Keratinocyte (primary cell): ENCODE data around the gene C20orf204. TPM values are rescaled to one million over a fixed set of nuclear protein-coding genes. Genes with fewer than 3 reads are reported as not detected.
A peak's percentile ranks its signal among the peaks of the same experiment; 100 is the strongest.

Source experiments
- DNase-seq: peaks from one replicate; pipeline ENCODE4 v3.0.0-alpha.2; 2011; ENCODE audit warnings: low read depth, missing footprints, low spot score
- FAIRE-seq: peaks from 2 replicates; lab custom pipeline; 2011; peaks lifted over from hg19 to GRCh38; lab: Jason Lieb, UNC
- H2AFZ ChIP-seq: 2 replicates; pipeline ENCODE4 v1.6.0; 2012; ENCODE audit warnings: low read length, control low read depth, inconsistent platforms; ENCODE audit not compliant: control insufficient read depth
- H3K27ac ChIP-seq: 2 replicates; pipeline ENCODE4 v1.5.1; 2011; ENCODE audit warnings: low read length; ENCODE audit not compliant: control insufficient read depth, insufficient read depth
- H3K27me3 ChIP-seq: 3 replicates; pipeline ENCODE4 v1.6.0; 2011; ENCODE audit warnings: low read length; ENCODE audit not compliant: control insufficient read depth, insufficient read depth; ENCODE audit errors: extremely low read depth
- H3K36me3 ChIP-seq, 2 experiments: 2 replicates in 1 of 2; 3 replicates in 1 of 2; pipeline ENCODE4 v1.5.1; 2011; ENCODE audit warnings: low read length in 2 of 2, mild to moderate bottlenecking in 1 of 2; ENCODE audit not compliant: control insufficient read depth in 2 of 2, insufficient read depth in 2 of 2; ENCODE audit errors: extremely low read depth in 1 of 2
- H3K4me1 ChIP-seq: 3 replicates; pipeline ENCODE4 v1.5.1; 2011; ENCODE audit warnings: low read length; ENCODE audit not compliant: control insufficient read depth, insufficient read depth; ENCODE audit errors: extremely low read depth
- H3K4me2 ChIP-seq: 3 replicates; pipeline ENCODE4 v1.6.0; 2011; ENCODE audit warnings: low read depth, low read length; ENCODE audit not compliant: control insufficient read depth, insufficient read depth; ENCODE audit errors: extremely low read depth
- H3K4me3 ChIP-seq, 3 experiments: fragments of 200-600 bp in 1 of 3; sonication (generic) in 1 of 3; 2 replicates in 2 of 3; 3 replicates in 1 of 3; pipeline ENCODE4 v1.5.1; 2011 to 2016; ENCODE audit warnings: low read length in 3 of 3, mild to moderate bottlenecking in 3 of 3, control low read depth in 2 of 3, inconsistent platforms in 1 of 3, low read depth in 1 of 3, mixed read lengths in 1 of 3, mixed run types in 1 of 3, moderate library complexity in 1 of 3; ENCODE audit not compliant: control insufficient read depth in 2 of 3, insufficient read depth in 2 of 3; ENCODE audit errors: extremely low read depth in 1 of 3
- H3K79me2 ChIP-seq: 2 replicates; pipeline ENCODE4 v1.6.0; 2012; ENCODE audit warnings: low read length; ENCODE audit not compliant: control insufficient read depth, insufficient read depth
- H3K9ac ChIP-seq: 3 replicates; pipeline ENCODE4 v1.6.0; 2011; ENCODE audit warnings: low read length; ENCODE audit not compliant: control insufficient read depth, insufficient read depth; ENCODE audit errors: extremely low read depth
- H3K9me1 ChIP-seq: 3 replicates; pipeline ENCODE4 v1.6.0; 2011; ENCODE audit warnings: low read length; ENCODE audit not compliant: control insufficient read depth, insufficient read depth; ENCODE audit errors: extremely low read depth
- H3K9me3 ChIP-seq: 2 replicates; pipeline ENCODE4 v1.5.1; 2012; ENCODE audit warnings: low read depth, low read length; ENCODE audit not compliant: control insufficient read depth
- H4K20me1 ChIP-seq: 3 replicates; pipeline ENCODE4 v1.6.0; 2011; ENCODE audit warnings: low read length; ENCODE audit not compliant: control insufficient read depth, insufficient read depth; ENCODE audit errors: extremely low read depth
- CTCF ChIP-seq, 3 experiments: IDR thresholded peaks in 1 of 3; conservative IDR thresholded peaks in 1 of 3; optimal IDR thresholded peaks in 1 of 3; 2 replicates in 2 of 3; 3 replicates in 1 of 3; pipeline versions ENCODE3 to v1.5.1; 2011; ENCODE audit warnings: low read length in 3 of 3, mild to moderate bottlenecking in 3 of 3, moderate library complexity in 2 of 3, control low read depth in 1 of 3, inconsistent platforms in 1 of 3; ENCODE audit not compliant: insufficient read depth in 2 of 3; ENCODE audit errors: extremely low read depth in 1 of 3
- EZH2 ChIP-seq: IDR thresholded peaks from one replicate; pipeline ENCODE4 v1.6.1; 2012; ENCODE audit warnings: inconsistent platforms, mild to moderate bottlenecking, low read length, moderate library complexity
- dilution Hi-C: fragments of 300-500 bp; cut with MboI; formaldehyde crosslinking; loops from one replicate; pipeline ENCODE4 v1.7.0; 2020; ENCODE audit warnings: low sequenced_read_pairs; ENCODE audit not compliant: extremely low pct_ligation_motif_present
- polyA plus RNA-seq, 5 experiments: library from polyadenylated mRNA; depleted of rRNA in 3 of 5; stranded (reverse) in 3 of 5; stranded (forward) in 1 of 5; unstranded in 1 of 5; fragments of >200 nt; gene quantifications; 1 replicate in 1 of 5; 2 replicates in 3 of 5; 3 replicates in 1 of 5; pipeline versions ENCODE4 v1.2.1 to v1.2.3, GENCODE V29; 2011 to 2012; ENCODE audit warnings: missing spikeins in 2 of 5, low read depth in 1 of 5, low replicate concordance in 1 of 5

The C20orf204 gene
- polyA plus RNA-seq, 1 donor (not counting 4 experiments of a cell fraction or from before 2014, with no cell fraction given): 0.08 TPM

GRCh38 chr20:64049060-64049877, 13.3 kb downstream of the C20orf204 start, which contains the start of gene SOX18:
Gene SOX18, minus strand, starts transcription at chr20:64049639. Its CDS starts 123 bp downstream, at chr20:64049516.
- FAIRE-seq (no peak), DNase-seq (no peak)
- Histone ChIP-seq H3K9ac (no peak within 1 kb of the TSS), H3K9me3 (no peaks in the 10 kb centered on the region), H3K79me2 (no peaks in the 10 kb centered on the region), H3K4me1 (peaks cover 27% of the 10 kb centered on the region), H3K9me1 (no peaks in the 10 kb centered on the region), H3K27ac (no peak within 1 kb of the TSS), H3K36me3 (no peaks in the 10 kb centered on the region), H2AFZ (no peak within 1 kb of the TSS), H4K20me1 (no peaks in the 10 kb centered on the region), H3K27me3 (peaks cover 44% of the 10 kb centered on the region), H3K4me3 (no peak within 1 kb of the TSS), H3K4me2 (no peak within 1 kb of the TSS)
- TF ChIP-seq CTCF (optimal IDR thresholded peaks at IDR 0.05 in 1 of 3, IDR thresholded peaks at IDR 0.05 in 1 of 3, conservative IDR thresholded peaks at IDR 0.05 in 1 of 3; ENCODE audit: extremely low read depth in 1 of 3, insufficient read depth in 2 of 3, low read length in 3 of 3) (peak in 1 of 3 experiments; percentile 29), EZH2 (no peak)
- dilution Hi-C loops: no loop called here

- Histone ChIP-seq H3K27ac (no peak overlapping the region), H3K4me2 (no peak overlapping the region), H3K27me3 (peaks cover 44% of the 10 kb centered on the region), H3K79me2 (no peaks in the 10 kb centered on the region), H3K9me3 (no peaks in the 10 kb centered on the region), H4K20me1 (peaks cover 2% of the 10 kb centered on the region), H3K36me3 (no peaks in the 10 kb centered on the region), H3K4me3 (no peak overlapping the region), H3K4me1 (peaks cover 27% of the 10 kb centered on the region), H3K9ac (no peak overlapping the region), H3K9me1 (no peaks in the 10 kb centered on the region), H2AFZ (no peak overlapping the region)
- dilution Hi-C loops: no loop called here
- no peak for DNase-seq
- FAIRE-seq: no peak
- TF ChIP-seq CTCF (optimal IDR thresholded peaks at IDR 0.05 in 1 of 3, IDR thresholded peaks at IDR 0.05 in 1 of 3, conservative IDR thresholded peaks at IDR 0.05 in 1 of 3; ENCODE audit: extremely low read depth in 1 of 3, insufficient read depth in 2 of 3, low read length in 3 of 3) (no peak), EZH2 (peak; percentile 50)
Observed at GRCh38 chr20:64049878-64050260, 13.9 kb downstream of the C20orf204 start.
